GM23338 (cell line): Measurements from ENCODE around the gene HEPACAM. TPM values are rescaled to one million over a fixed set of nuclear protein-coding genes. Genes with fewer than 3 reads are reported as not detected.

Experiments used
- ATAC-seq: fragments of 200-7000 bp; cut with Tn5 transposase; 3 replicates; pipeline ENCODE4 v1.9.1; 2020
- DNase-seq: peaks from one replicate; pipeline ENCODE4 v3.0.0-alpha.2; 2015; ENCODE audit warnings: low spot score
- H2AFZ ChIP-seq: fragments of 200-600 bp; sonication (generic); 2 replicates; pipeline ENCODE4 v1.8.0; 2016; ENCODE audit warnings: antibody characterized with exemption, mild to moderate bottlenecking, moderate library complexity
- H3F3A ChIP-seq: fragments of 200-600 bp; sonication (generic); replicated peaks from 2 replicates; pipeline ENCODE4 v1.8.0; 2017; ENCODE audit warnings: antibody characterized with exemption, mixed run types, low read depth
- H3K27ac ChIP-seq: fragments of 200-600 bp; sonication (generic); 2 replicates; pipeline ENCODE4 v1.6.1; 2016; ENCODE audit warnings: low read depth
- H3K27me3 ChIP-seq: fragments of 200-600 bp; sonication (generic); 2 replicates; pipeline ENCODE4 v1.8.0; 2016; ENCODE audit warnings: mild to moderate bottlenecking, mixed run types, moderate library complexity; ENCODE audit not compliant: insufficient read depth
- H3K36me3 ChIP-seq: fragments of 200-600 bp; sonication (generic); 2 replicates; pipeline ENCODE4 v1.8.0; 2016; ENCODE audit warnings: mild to moderate bottlenecking; ENCODE audit not compliant: insufficient read depth
- H3K4me1 ChIP-seq: fragments of 200-600 bp; sonication (generic); 2 replicates; pipeline ENCODE4 v1.8.0; 2016; ENCODE audit warnings: mild to moderate bottlenecking, moderate library complexity; ENCODE audit not compliant: insufficient read depth
- H3K4me2 ChIP-seq: fragments of 200-600 bp; sonication (generic); 2 replicates; pipeline ENCODE4 v1.7.1; 2017; ENCODE audit warnings: mixed run types
- H3K4me3 ChIP-seq: fragments of 200-600 bp; sonication (generic); 2 replicates; pipeline ENCODE4 v1.6.1; 2016; ENCODE audit warnings: mixed run types
- H3K79me2 ChIP-seq: fragments of 200-600 bp; sonication (generic); replicated peaks from 2 replicates; pipeline ENCODE4 v1.8.0; 2017; ENCODE audit warnings: mild to moderate bottlenecking; ENCODE audit not compliant: insufficient read depth
- H3K9me2 ChIP-seq: fragments of 200-600 bp; sonication (generic); 2 replicates; pipeline ENCODE4 v1.8.0; 2017; ENCODE audit not compliant: insufficient read depth
- H4K20me1 ChIP-seq: fragments of 200-600 bp; sonication (generic); replicated peaks from 2 replicates; pipeline ENCODE4 v1.8.0; 2017; ENCODE audit warnings: mild to moderate bottlenecking; ENCODE audit not compliant: insufficient read depth
- H3K27ac Mint-ChIP-seq: 2 replicates; pipeline ENCODE4 v1.8.0; 2020; ENCODE audit warnings: inconsistent platforms, mild to moderate bottlenecking, moderate library complexity, mixed read lengths
- H3K27me3 Mint-ChIP-seq: 3 replicates; pipeline ENCODE4 v1.8.0; 2022; ENCODE audit warnings: low read depth, mild to moderate bottlenecking, moderate library complexity, mixed read lengths, inconsistent platforms; ENCODE audit not compliant: insufficient read depth, poor library complexity
- H3K36me3 Mint-ChIP-seq: 3 replicates; pipeline ENCODE4 v1.8.0; 2021; ENCODE audit warnings: low read depth, mild to moderate bottlenecking, inconsistent platforms, moderate library complexity, mixed read lengths
- H3K4me1 Mint-ChIP-seq: 3 replicates; pipeline ENCODE4 v1.8.0; 2020; ENCODE audit warnings: mild to moderate bottlenecking, inconsistent platforms, mixed read lengths
- H3K4me3 Mint-ChIP-seq: 3 replicates; pipeline ENCODE4 v1.8.0; 2021; ENCODE audit warnings: moderate library complexity, mild to moderate bottlenecking, inconsistent platforms, mixed read lengths
- H3K9me3 Mint-ChIP-seq: 3 replicates; pipeline ENCODE4 v1.8.0; 2020; ENCODE audit warnings: moderate library complexity, mild to moderate bottlenecking, inconsistent platforms, mixed read lengths
- CREB1 ChIP-seq: fragments of 250-450 bp; sonication (Bioruptor Pico); IDR thresholded peaks from 2 replicates; pipeline ENCODE4 v1.5.0; 2020; ENCODE audit warnings: low read depth, mild to moderate bottlenecking, moderate library complexity
- EZH2 ChIP-seq: fragments of 200-600 bp; sonication (generic); IDR thresholded peaks from one replicate; pipeline ENCODE4 v1.8.0; 2017; ENCODE audit warnings: antibody characterized with exemption, mild to moderate bottlenecking, low read depth; ENCODE audit not compliant: unreplicated experiment
- EZH2phosphoT487 ChIP-seq: fragments of 200-600 bp; sonication (generic); IDR thresholded peaks from one replicate; pipeline ENCODE4 v1.8.1; 2018; ENCODE audit warnings: antibody characterized with exemption; ENCODE audit not compliant: unreplicated experiment
- NANOG ChIP-seq: IDR thresholded peaks from 2 replicates; pipeline ENCODE4 v1.6.1; 2016; ENCODE audit warnings: antibody characterized with exemption, borderline replicate concordance
- ZNF114 ChIP-seq: fragments of 250-450 bp; sonication (Bioruptor Pico); IDR thresholded peaks from 2 replicates; pipeline ENCODE4 v1.5.0; 2020; ENCODE audit warnings: mild to moderate bottlenecking, moderate library complexity
- ZNF331 ChIP-seq: fragments of 250-450 bp; sonication (Bioruptor Pico); IDR thresholded peaks from 2 replicates; pipeline ENCODE4 v1.5.0; 2020; ENCODE audit warnings: low read depth, mild to moderate bottlenecking, moderate library complexity
- ZNF462 ChIP-seq: fragments of 250-450 bp; sonication (Bioruptor Pico); IDR thresholded peaks from 2 replicates; pipeline ENCODE4 v1.5.0; 2020; ENCODE audit warnings: mild to moderate bottlenecking, moderate library complexity
- polyA plus RNA-seq: library from polyadenylated mRNA; unstranded; fragments of >200 nt; fragmentation: Nextera tagmentation; extraction: Ambion mirVana; gene quantifications from 2 replicates; pipeline ENCODE4 v1.2.1, GENCODE V29; 2016
- total RNA-seq: library from RNA; depleted of rRNA; stranded (reverse); fragments of >200 nt; shearing (Covaris generic); gene quantifications from 2 replicates; pipeline ENCODE4 v1.2.3, GENCODE V29; 2014
- TF ChIP-seq, protein P1 (sequence below): IDR thresholded peaks from 2 replicates; pipeline ENCODE4 v1.6.1; 2016; ENCODE audit warnings: antibody characterized with exemption

Gene HEPACAM
- total and polyA plus RNA-seq, 2 experiments from 2014 or later: 0.17 TPM; not detected in 1

DNA sequence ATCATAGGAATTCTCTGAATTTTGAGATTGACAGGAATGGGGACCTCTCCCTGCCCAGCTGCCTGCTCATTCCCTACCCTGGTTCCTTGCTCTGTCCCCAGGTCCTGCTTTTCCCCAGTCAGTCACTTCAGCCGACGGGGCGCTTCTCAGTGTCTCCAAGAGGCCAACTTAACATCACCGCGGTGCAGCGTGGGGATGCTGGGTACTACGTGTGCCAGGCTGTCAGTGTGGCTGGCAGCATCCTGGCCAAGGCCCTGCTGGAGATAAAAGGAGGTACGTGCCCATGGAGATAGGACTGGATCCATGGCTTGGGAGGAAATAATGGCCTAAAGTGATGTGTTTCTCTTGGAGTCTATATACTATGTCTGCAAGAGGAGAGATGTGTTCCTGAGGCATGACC lies 63.6 kb downstream of the HEPACAM start (continued):
- no peak for TF ChIP-seq ZNF462 (CRISPR knock-in tag)
- no peak for TF ChIP-seq CREB1 (CRISPR knock-in tag)
- TF ChIP-seq EZH2: no peak
- TF ChIP-seq ZNF114: no peak

- no peaks in the 10 kb centered on the region for H3K36me3 ChIP-seq
- no peak overlapping the region for H3K27ac Mint-ChIP-seq
- TF ChIP-seq NANOG: no peak
- TF ChIP-seq EZH2phosphoT487: no peak
- TF ChIP-seq, protein P1, sequence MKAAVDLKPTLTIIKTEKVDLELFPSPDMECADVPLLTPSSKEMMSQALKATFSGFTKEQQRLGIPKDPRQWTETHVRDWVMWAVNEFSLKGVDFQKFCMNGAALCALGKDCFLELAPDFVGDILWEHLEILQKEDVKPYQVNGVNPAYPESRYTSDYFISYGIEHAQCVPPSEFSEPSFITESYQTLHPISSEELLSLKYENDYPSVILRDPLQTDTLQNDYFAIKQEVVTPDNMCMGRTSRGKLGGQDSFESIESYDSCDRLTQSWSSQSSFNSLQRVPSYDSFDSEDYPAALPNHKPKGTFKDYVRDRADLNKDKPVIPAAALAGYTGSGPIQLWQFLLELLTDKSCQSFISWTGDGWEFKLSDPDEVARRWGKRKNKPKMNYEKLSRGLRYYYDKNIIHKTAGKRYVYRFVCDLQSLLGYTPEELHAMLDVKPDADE: no peak
- TF ChIP-seq ZNF114: no peak
- no peak for TF ChIP-seq ZNF462 (CRISPR knock-in tag)
- no peak for TF ChIP-seq ZNF331 (CRISPR knock-in tag)
These were observed 65.4 kb downstream of the HEPACAM start for GRCh38 chr11:124870430-124870829.

More at GRCh38 chr11:124870430-124870829, 65.4 kb downstream of the HEPACAM start:
- Histone ChIP-seq H2AFZ (no peak overlapping the region), H3K27ac (no peak overlapping the region), H3K4me1 (peaks cover 12% of the 10 kb centered on the region; the same call in 1 of the 2 replicates), H4K20me1 (peaks cover 13% of the 10 kb centered on the region), H3F3A (no peaks in the 10 kb centered on the region), H3K9me2 (no peaks in the 10 kb centered on the region), H3K79me2 (no peaks in the 10 kb centered on the region), H3K27me3 (peaks cover 100% of the 10 kb centered on the region), H3K4me3 (no peak overlapping the region), H3K4me2 (no peak overlapping the region)
- DNase-seq: no peak
- H3K27me3 Mint-ChIP-seq: peaks cover 98% of the 10 kb centered on the region
- no peaks in the 10 kb centered on the region; the same call in 2 of the 3 replicates for H3K9me3 Mint-ChIP-seq
- H3K36me3 Mint-ChIP-seq: no peaks in the 10 kb centered on the region
- no peak for ATAC-seq
- H3K4me3 Mint-ChIP-seq: no peak overlapping the region
- H3K4me1 Mint-ChIP-seq: peaks cover 29% of the 10 kb centered on the region
